Mammary epithelial cell (primary cell): ENCODE measurements around the gene ADAM10.

Source experiments
- EZH2 ChIP-seq: IDR thresholded peaks from 2 replicates; pipeline ENCODE4 v1.6.1; 2012; ENCODE audit warnings: low read length, inconsistent platforms, borderline replicate concordance
- TF ChIP-seq, protein P1 (sequence below), 2 donors: IDR thresholded peaks in 1 of 2; conservative IDR thresholded peaks in 1 of 2; 2 replicates each; pipeline ENCODE4 v1.5.1; 2011 to 2012; ENCODE audit warnings: inconsistent platforms in 2 of 2, low read length in 2 of 2, mild to moderate bottlenecking in 2 of 2, control low read depth in 1 of 2, low read depth in 1 of 2; ENCODE audit not compliant: insufficient read depth in 1 of 2; ENCODE audit errors: extremely low read depth in 1 of 2

DNA sequence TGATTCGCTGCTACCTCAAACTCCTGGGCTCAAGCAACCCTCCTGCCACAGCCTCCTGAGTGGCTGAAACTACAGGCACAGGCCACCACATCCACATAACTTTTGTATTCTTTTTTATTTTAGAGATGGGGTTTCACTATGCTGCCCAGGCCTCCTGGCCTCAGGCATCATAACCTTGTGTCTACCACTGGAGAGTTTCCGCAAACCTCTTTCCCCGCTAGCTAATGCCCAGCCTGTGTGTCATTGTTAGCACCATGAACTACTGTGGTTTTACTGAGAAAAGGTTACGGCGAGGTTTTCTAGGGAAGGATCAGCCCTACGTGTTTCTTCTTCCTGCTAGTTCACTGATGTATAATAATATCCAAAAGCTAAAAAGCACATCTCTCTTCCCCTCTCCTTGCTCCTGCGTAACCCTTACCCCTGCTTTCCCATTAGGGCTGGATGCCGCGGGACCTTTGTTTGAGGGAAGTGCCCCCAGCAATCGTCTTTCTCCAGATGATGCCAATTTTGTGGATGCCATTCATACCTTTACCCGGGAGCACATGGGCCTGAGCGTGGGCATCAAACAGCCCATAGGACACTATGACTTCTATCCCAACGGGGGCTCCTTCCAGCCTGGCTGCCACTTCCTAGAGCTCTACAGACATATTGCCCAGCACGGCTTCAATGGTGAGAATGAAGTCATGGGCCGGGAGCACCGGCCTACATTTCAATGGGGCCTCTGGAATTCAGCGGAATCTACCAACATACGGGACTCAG is 204.0 kb downstream of the ADAM10 start:
- no peak for TF ChIP-seq EZH2
- TF ChIP-seq, protein P1, sequence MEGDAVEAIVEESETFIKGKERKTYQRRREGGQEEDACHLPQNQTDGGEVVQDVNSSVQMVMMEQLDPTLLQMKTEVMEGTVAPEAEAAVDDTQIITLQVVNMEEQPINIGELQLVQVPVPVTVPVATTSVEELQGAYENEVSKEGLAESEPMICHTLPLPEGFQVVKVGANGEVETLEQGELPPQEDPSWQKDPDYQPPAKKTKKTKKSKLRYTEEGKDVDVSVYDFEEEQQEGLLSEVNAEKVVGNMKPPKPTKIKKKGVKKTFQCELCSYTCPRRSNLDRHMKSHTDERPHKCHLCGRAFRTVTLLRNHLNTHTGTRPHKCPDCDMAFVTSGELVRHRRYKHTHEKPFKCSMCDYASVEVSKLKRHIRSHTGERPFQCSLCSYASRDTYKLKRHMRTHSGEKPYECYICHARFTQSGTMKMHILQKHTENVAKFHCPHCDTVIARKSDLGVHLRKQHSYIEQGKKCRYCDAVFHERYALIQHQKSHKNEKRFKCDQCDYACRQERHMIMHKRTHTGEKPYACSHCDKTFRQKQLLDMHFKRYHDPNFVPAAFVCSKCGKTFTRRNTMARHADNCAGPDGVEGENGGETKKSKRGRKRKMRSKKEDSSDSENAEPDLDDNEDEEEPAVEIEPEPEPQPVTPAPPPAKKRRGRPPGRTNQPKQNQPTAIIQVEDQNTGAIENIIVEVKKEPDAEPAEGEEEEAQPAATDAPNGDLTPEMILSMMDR (conservative IDR thresholded peaks at IDR 0.05 in 1 of 2, IDR thresholded peaks at IDR 0.05 in 1 of 2; ENCODE audit: extremely low read depth in 1 of 2, insufficient read depth in 1 of 2, low read depth in 1 of 2, low read length in 2 of 2), result no peak
